GM21737 (cell line): Measurements from ENCODE around the gene JAKMIP2.

Source experiments
- ATAC-seq: cut with Tn5 transposase; IDR thresholded peaks from one replicate; pipeline ENCODE4 v1.9.1; 2021; ENCODE audit warnings: mild to moderate bottlenecking, moderate library complexity; ENCODE audit not compliant: unreplicated experiment

JAKMIP2 gene

DNA sequence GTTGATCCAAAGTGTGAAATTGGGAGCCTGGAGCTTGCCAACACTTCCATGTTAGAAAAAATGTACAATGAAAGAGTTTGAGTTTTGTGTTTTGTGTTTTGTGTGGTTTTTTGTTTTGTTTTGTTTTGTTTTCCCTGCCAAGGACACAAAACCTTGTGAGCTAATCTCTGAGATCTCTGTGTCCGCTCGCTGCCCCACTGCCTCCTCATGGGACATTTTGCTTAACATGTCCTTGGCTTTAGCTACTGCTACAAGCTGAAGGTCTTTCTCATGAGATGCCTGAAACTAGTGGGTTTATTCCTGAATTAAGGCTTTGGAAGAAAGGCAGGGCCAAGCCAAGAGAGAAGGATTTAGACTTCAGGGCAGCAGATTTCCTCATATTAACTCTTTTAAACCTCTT, 7.3 kb upstream of the JAKMIP2 start:
- ATAC-seq = no peak

- ATAC-seq = no peak
Observed at GRCh38 chr5:147788023-147788422, 5.5 kb upstream of the JAKMIP2 start.

GRCh38 chr5:147786142-147786541, 3.6 kb upstream of the JAKMIP2 start:
- no peak for ATAC-seq

- ATAC-seq = no peak
Observed at GRCh38 chr5:147784146-147784987, 1.8 kb upstream of the JAKMIP2 start.

DNA sequence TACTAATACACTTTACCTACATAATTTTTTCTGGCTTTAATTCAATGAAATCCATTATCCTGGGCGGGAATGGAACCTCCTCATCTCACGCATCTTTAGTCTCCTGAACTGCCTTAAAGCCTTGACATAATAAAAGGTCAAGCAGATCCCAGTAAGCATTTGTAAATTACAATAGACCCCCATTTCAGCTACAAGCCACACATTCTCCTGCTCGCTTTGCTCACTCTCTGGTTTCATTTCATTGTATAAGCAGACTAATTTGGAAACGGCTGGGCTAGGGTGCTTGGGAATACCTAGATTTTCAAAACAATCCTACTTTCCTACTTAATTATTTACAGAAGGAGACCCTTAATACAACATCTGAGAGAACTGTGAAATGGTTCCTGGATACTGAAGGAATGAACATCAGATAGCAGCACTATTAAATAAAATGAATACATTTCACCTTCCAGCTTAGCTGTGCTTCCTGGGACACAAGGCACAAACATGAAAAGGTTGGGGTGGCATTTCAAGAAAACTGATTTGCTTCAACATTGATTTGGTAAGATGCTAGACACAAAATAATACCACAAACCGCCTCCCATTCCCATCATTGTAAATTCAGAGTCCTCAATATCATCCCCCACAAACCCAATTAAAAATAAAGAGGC, 1.5 kb downstream of the JAKMIP2 start:
- ATAC-seq = no peak

DNA sequence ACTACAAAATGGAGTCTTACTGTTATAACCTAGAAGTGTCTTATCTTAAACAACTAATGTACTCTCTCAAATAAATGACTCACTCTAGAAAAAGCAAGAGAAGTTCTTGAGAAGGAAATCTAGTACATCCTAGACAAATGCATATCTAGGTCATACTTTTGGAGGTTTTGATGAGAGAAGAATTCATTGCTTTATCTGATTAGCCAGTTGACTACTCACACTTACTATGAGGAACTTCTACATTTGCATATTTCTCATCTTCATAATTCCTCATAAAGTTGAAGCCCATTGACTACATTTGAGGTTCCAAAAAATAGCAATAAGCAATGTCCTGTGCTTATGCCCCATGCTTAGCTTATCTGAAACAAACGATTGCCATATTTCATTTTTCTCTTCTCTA, 2.8 kb downstream of the JAKMIP2 start:
- no peak for ATAC-seq

- no peak for ATAC-seq
Observed at GRCh38 chr5:147776989-147777388, 5.5 kb downstream of the JAKMIP2 start.

DNA sequence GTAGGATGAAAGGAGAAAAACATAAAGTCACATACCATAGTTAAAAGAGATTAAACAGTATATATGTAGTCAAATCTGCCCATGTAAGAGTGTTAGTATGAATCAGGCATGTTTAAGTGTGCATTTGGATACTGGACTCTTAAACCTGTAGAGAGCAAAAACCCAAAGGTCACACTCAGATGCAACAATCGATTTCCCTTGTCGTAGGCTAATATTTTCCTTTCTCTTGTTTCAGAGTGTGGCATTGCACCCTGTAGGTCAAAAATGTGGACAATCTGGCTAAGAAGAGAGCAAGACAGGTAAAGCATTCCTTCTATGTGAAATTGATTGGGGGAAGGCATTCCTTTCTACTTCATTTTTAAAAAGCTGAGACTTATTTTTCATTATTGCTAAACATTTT, 8.9 kb downstream of the JAKMIP2 start:
- no peak for ATAC-seq

GRCh38 chr5:147773139-147773538, 9.4 kb downstream of the JAKMIP2 start:
- ATAC-seq = no peak

DNA sequence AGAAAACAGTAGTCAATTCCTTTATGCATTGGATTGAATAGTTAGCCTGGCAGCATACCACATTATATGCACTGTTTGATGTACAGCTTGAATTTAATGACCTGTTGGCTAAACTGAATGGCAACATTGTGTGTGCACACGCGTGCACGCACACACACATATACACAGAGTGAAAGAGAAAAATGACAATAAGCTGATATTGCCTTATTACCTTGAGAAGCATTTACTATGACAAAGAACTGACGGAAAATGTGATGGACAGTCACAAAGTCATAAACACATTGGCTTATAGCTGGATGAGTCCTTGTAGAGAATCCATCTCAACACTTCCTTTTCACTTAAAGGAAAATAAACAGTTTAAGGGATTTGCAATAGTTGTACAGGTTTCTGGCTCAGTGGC, 15.5 kb downstream of the JAKMIP2 start:
- no peak for ATAC-seq

- ATAC-seq = no peak
Observed at GRCh38 chr5:147763791-147764525, 18.6 kb downstream of the JAKMIP2 start.

DNA sequence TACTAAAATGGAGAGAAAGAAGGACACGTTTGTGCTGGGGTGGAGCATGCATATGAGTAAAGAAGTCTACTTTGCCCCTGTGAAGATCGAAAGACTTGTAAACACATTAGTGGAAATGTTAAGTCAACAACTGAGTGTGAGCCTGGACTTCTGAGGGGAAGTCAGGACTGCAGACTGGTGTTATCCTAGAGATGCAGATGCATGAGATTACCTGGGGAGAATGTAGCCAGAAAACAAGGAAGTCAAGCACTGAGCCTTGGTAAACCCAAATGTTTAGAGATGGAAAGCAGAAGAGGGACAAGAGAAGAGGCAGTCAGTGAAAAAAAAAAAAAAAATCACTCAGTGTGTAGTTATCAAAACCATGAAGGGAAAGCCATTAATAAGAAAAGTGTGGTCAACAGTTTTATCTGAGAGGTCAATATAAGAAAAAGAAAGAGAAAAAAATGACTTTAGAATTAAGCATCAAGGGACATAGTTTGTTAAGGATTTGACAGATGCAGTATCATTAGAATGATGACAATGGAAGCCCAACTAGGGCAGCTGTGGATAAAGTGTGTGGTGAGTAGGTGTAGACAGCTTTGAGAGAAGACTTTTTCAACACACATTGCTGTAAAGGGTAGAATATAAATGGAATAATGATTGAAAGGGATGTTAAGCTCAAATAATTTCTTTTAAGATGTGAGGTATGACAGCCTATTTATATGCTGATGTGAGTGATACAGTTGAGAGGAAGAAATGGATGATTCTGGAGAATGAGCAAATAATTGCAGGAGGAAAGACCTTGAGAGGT, 22.2 kb downstream of the JAKMIP2 start:
- no peak for ATAC-seq

DNA sequence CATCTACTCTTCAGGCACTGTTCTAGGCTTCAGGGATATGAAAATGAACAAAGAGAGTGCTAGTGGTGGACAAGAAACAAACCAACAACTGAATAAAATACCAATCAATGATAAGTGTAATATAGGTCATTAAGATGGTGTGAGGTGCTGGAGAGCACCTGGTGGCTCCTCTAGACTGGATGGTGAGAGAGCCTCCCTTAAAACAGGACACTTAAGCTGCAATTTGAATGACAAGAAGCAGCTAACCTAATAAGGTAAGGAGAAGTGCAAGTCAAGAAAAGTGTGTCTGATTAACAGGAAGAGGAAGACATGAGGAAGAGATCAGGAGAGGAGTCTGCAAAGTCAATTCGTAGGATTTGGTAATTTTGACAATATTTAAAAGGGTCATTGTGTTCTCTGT, 23.1 kb downstream of the JAKMIP2 start:
- no peak for ATAC-seq

DNA sequence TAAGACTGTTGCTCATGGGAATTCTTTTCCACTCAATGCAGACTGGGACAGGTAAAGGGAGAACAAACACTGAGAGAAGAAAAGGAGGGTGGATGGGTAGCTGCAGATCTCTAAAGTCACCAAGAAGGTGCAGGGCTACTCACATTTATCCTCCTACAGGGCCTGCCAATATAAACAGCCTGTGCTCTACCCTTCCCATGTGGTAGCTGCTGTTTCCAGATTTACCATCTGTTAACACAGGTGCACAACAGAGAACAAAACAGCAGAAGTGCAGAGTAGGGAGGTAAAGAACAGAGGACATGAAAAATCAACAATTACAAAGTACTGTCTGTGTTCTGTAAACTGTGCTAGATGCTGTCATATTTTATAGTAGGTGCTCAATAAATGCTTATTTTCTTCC, 26.0 kb downstream of the JAKMIP2 start:
- no peak for ATAC-seq

- ATAC-seq = no peak
Observed at GRCh38 chr5:147754372-147755122, 28.0 kb downstream of the JAKMIP2 start.

- no peak for ATAC-seq
Observed at GRCh38 chr5:147753765-147754164, 28.8 kb downstream of the JAKMIP2 start.

DNA sequence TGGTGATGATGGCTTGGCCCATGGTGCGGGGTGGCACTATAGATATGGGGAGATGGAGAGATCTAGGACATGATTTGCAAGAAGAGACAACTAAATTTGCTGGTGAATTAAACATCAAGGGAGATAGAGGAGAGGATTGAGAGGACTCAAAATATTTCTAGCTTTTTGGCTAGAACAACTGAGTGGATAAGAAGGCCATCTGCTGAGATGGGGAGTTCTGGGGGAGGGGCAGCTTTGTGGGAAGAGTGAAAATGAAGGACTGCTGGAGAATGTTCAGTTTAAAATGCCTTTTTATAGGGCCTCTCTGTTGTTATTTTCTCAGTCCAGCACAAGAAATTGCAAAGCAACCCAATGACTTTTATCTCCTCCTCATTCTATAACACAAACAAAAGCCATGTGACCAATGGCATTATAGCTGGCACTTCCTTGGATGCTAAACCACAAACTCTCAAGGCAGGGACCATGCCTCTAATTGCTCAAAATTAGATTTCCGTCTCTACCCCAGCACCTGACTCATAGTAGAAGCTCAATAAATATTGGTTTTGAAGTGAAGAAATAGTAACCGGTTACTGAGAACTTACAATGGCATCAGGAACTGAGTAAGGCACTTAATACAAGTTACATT, 29.8 kb downstream of the JAKMIP2 start:
- ATAC-seq = no peak

- ATAC-seq = no peak
Observed at GRCh38 chr5:147752033-147752432, 30.5 kb downstream of the JAKMIP2 start.

DNA sequence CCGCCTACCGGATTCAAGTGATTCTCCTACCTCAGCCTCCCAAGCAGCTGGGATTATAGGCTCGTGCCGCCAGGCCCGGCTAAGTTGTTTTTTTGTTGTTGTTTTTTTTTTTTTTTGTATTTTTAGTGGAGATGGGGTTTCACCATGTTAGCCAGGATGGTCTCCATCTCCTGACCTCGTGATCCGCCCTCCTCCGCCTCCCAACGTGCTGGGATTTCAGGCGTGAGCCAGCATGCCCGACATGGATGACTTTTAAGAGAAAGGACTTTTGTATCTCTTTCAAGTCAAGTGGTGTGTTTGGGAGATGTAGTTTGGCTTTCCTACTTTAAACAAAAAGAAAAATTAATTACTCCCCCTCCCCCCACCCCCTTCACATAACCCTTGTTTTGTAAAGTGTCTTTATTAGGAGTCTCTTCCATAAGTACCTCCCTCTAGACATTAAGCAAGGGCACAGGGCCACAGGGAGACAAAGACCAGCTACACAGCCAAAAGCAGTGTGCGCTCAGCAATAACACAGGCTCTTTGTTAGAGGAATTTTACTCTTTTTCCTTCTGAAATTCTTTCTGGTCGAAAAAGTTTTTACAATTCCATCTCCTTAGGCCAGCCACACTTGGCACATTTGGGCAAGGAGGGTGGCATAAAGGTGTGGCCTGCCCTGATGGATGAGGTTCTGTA, 31.2 kb downstream of the JAKMIP2 start:
- ATAC-seq = no peak
